ENCODE results near the gene CA10. TPM values are rescaled to one million over a fixed set of nuclear protein-coding genes. Genes with fewer than 3 reads are reported as not detected.

The CA10 gene
- total and polyA plus RNA-seq, 2 of the 4 experiments (the other 2 are of a cell fraction) = not detected

- no CpG with 5 or more reads among the region's 5 CpGs for WGBS, 2 experiments (ENCODE audit: extremely low coverage in 2 of 2, insufficient read length in 1 of 2)
- Histone ChIP-seq H3K36me3 (ENCODE audit: control insufficient read depth, insufficient read depth, low read length) (no peaks in the 10 kb centered on the region), H3K4me2 (ENCODE audit: low read depth, low read length) (no peak overlapping the region), H3K4ac (ENCODE audit: low read depth, low read length) (no peak overlapping the region), H4K91ac (ENCODE audit: insufficient read depth, low read depth, low read length) (no peak overlapping the region), H4K8ac (ENCODE audit: low read depth in 2 of 2, low read length in 2 of 2) (no peak overlapping the region), H2BK5ac (ENCODE audit: low read depth, low read length, poor library complexity, severe bottlenecking) (no peak overlapping the region), H2AK9ac (replicated peaks; ENCODE audit: low read depth, low read length, poor library complexity) (no peak overlapping the region), H3K27me3 (ENCODE audit: control insufficient read depth, insufficient read depth, low read length) (no peaks in the 10 kb centered on the region), H2BK20ac (ENCODE audit: low read depth, low read length) (no peak overlapping the region), H3K79me1 (ENCODE audit: low read depth in 1 of 2, low read length in 2 of 2) (no peaks in the 10 kb centered on the region), H3K9ac (ENCODE audit: low read depth, low read length) (no peak overlapping the region), H3K27ac (ENCODE audit: insufficient read depth, low read length) (no peak overlapping the region), H3K4me1 (ENCODE audit: control insufficient read depth, insufficient read depth, low read length) (no peaks in the 10 kb centered on the region), H2AFZ (replicated peaks; ENCODE audit: low read length, poor library complexity) (no peak overlapping the region), H3K9me1 (ENCODE audit: insufficient read depth, low read length) (no peaks in the 10 kb centered on the region), H2AK5ac (ENCODE audit: low read depth, low read length) (no peak overlapping the region), H2BK120ac (ENCODE audit: low read depth, low read length) (no peak overlapping the region), H4K5ac (ENCODE audit: low read depth, low read length) (no peak overlapping the region), H3K4me3 (ENCODE audit: insufficient read depth, low read depth, low read length) (no peak overlapping the region), H2BK15ac (ENCODE audit: low read depth, low read length) (no peak overlapping the region), H3K23ac (ENCODE audit: low read depth, low read length) (no peak overlapping the region), H3K9me3 (ENCODE audit: control insufficient read depth, insufficient read depth, low read length) (peaks cover 15% of the 10 kb centered on the region), H3K14ac (replicated peaks; ENCODE audit: low read depth, low read length) (no peak overlapping the region), H3K56ac (ENCODE audit: extremely low read depth, insufficient read depth, low read length) (no peak overlapping the region), H4K20me1 (ENCODE audit: insufficient read depth, low read length) (no peaks in the 10 kb centered on the region), H3K18ac (ENCODE audit: low read depth, low read length) (no peak overlapping the region)
- intact Hi-C loops (cut with micrococcal nuclease) (no loop called here), in situ Hi-C loops (cut with MboI; ENCODE audit: low sequenced_read_pairs) (no loop called here), dilution Hi-C loops (cut with HindIII; ENCODE audit: low sequenced_read_pairs, unreplicated experiment) (no loop called here)
- ChIA-PET POLR2A (ENCODE audit: unreplicated experiment) (no interaction called here), CTCF (no interaction called here)
- ATAC-seq (ENCODE audit: low read depth) = no peak
- TF ChIP-seq MAFK (IDR thresholded peaks at IDR 0.05; ENCODE audit: low read depth, low read length) (no peak), NFE2L2 (IDR thresholded peaks at IDR 0.05; ENCODE audit: low read depth, low read length) (no peak), MAZ (IDR thresholded peaks at IDR 0.05; ENCODE audit: borderline replicate concordance, low read depth, low read length) (no peak), FOS (IDR thresholded peaks at IDR 0.05; ENCODE audit: low read depth, low read length) (no peak), RAD21 (IDR thresholded peaks at IDR 0.05; ENCODE audit: low read length) (no peak), MXI1 (IDR thresholded peaks at IDR 0.05; ENCODE audit: borderline replicate concordance, low read depth, low read length) (no peak), RCOR1 (IDR thresholded peaks at IDR 0.05; ENCODE audit: insufficient replicate concordance, low read length) (no peak)
- no peak for DNase-seq
- BruUV-seq (replicated peaks) = no TSS peak
These were observed 304.7 kb downstream of the CA10 start for GRCh38 chr17:51853857-51854256.
